HCT116 (cell line): ENCODE results near the gene MXRA8. TPM values are rescaled to one million over a fixed set of nuclear protein-coding genes. Genes with fewer than 3 reads are reported as not detected.

ENCODE experiments used
- ATAC-seq: fragments of 200-7000 bp; cut with Tn5 transposase; 2 replicates; pipeline ENCODE4 v1.9.1; 2020; ENCODE audit warnings: mild to moderate bottlenecking, moderate library complexity
- BruUV-seq: library from RNA; stranded (reverse); fragments of 400-500 nt; replicated peaks from 2 replicates; lab custom pipeline; 2021; lab: Mats Ljungman, UMichigan
- CTCF ChIA-PET: fragments of 300-600 bp; sonication (Branson Sonifier 250); formaldehyde crosslinking; loops from one replicate; lab custom pipeline; 2021; ENCODE audit warnings: antibody characterized with exemption; lab: Charles Lee
- POLR2A ChIA-PET: fragments of 300-600, 350-600 bp; sonication (Branson Sonifier 250); formaldehyde crosslinking; loops from one replicate; lab custom pipeline; 2021; ENCODE audit warnings: antibody characterized with exemption; lab: Charles Lee
- RAD21 ChIA-PET, 2 experiments: fragments of 300-600 bp; sonication (Branson Sonifier 250); formaldehyde crosslinking; loops; one replicate each; lab custom pipeline; 2023; ENCODE audit warnings: low total read pairs in 2 of 2; ENCODE audit not compliant: uncharacterized antibody in 2 of 2, unreplicated experiment in 2 of 2, low non-redundant PET in 1 of 2; lab: Charles Lee
- DNase-seq: peaks from one replicate; pipeline ENCODE4 v3.0.0-alpha.2; 2010; ENCODE audit warnings: low read depth, low spot score
- H2AFZ ChIP-seq: fragments of 200-600 bp; shearing (Covaris generic), sonication (generic); 2 replicates; pipeline ENCODE4 v1.6.1; 2017; ENCODE audit warnings: low read depth, mixed run types, mixed read lengths, antibody characterized with exemption, low read length; ENCODE audit not compliant: poor library complexity, severe bottlenecking
- H3K27ac ChIP-seq: 2 replicates; pipeline ENCODE4 v1.5.1; 2012; ENCODE audit warnings: low read depth, low read length
- H3K27me3 ChIP-seq: fragments of 200-600 bp; sonication (generic); 2 replicates; pipeline ENCODE4 v1.6.1; 2016; ENCODE audit warnings: mixed run types, low read length, mixed read lengths; ENCODE audit not compliant: insufficient read depth
- H3K36me3 ChIP-seq, 2 experiments: fragments of 200-500 bp in 1 of 2; fragments of 200-600 bp in 1 of 2; sonication (Bioruptor generic) in 1 of 2; sonication (generic) in 1 of 2; 2 replicates each; pipeline versions ENCODE4 v1.5.1 to v1.6.1; 2014 to 2016; ENCODE audit warnings: low read length in 2 of 2, inconsistent platforms in 1 of 2, mixed read lengths in 1 of 2, mixed run types in 1 of 2; ENCODE audit not compliant: insufficient read depth in 2 of 2, control insufficient read depth in 1 of 2
- H3K4me1 ChIP-seq, 2 experiments: fragments of 200-600 bp in 1 of 2; sonication (generic) in 1 of 2; 2 replicates each; pipeline versions ENCODE4 v1.5.1 to v1.6.1; 2012 to 2017; ENCODE audit warnings: low read length in 2 of 2, inconsistent platforms in 1 of 2, mild to moderate bottlenecking in 1 of 2, mixed read lengths in 1 of 2, mixed run types in 1 of 2, moderate library complexity in 1 of 2; ENCODE audit not compliant: insufficient read depth in 2 of 2, control insufficient read depth in 1 of 2
- H3K4me2 ChIP-seq: fragments of 200-600 bp; sonication (generic); 2 replicates; pipeline ENCODE4 v1.6.1; 2017; ENCODE audit warnings: mixed run types, low read length, mixed read lengths
- H3K4me3 ChIP-seq, 2 experiments: fragments of 200-600 bp in 1 of 2; sonication (generic) in 1 of 2; replicated peaks in 1 of 2; 2 replicates each; pipeline ENCODE4 v1.5.1; 2011 to 2016; ENCODE audit warnings: low read length in 2 of 2, control low read depth in 1 of 2, low read depth in 1 of 2, mild to moderate bottlenecking in 1 of 2, mixed read lengths in 1 of 2, mixed run types in 1 of 2
- H3K79me2 ChIP-seq: fragments of 200-600 bp; sonication (generic); 2 replicates; pipeline ENCODE4 v1.6.1; 2017; ENCODE audit warnings: mild to moderate bottlenecking, mixed run types, low read length, moderate library complexity, mixed read lengths; ENCODE audit not compliant: insufficient read depth
- H3K9ac ChIP-seq: fragments of 200-600 bp; sonication (generic); 2 replicates; pipeline ENCODE4 v1.6.1; 2016; ENCODE audit warnings: low read length, mixed read lengths
- H3K9me2 ChIP-seq: fragments of 200-600 bp; sonication (generic), shearing (Covaris generic); 2 replicates; pipeline ENCODE4 v1.6.1; 2017; ENCODE audit warnings: mixed run types, mild to moderate bottlenecking, moderate library complexity; ENCODE audit not compliant: insufficient read depth
- H3K9me3 ChIP-seq, 2 experiments: fragments of 200-500 bp in 1 of 2; fragments of 200-600 bp in 1 of 2; sonication (Bioruptor generic) in 1 of 2; sonication (generic) in 1 of 2; 2 replicates each; pipeline ENCODE4 v1.6.1; 2014 to 2017; ENCODE audit warnings: low read length in 2 of 2, mixed read lengths in 2 of 2, inconsistent platforms in 1 of 2, low read depth in 1 of 2, mild to moderate bottlenecking in 1 of 2, mixed run types in 1 of 2, moderate library complexity in 1 of 2; ENCODE audit not compliant: control insufficient read depth in 1 of 2, insufficient read depth in 1 of 2
- H4K20me1 ChIP-seq: fragments of 200-600 bp; sonication (generic), shearing (Covaris generic); 2 replicates; pipeline ENCODE4 v1.6.1; 2017; ENCODE audit warnings: mixed run types, mild to moderate bottlenecking, moderate library complexity; ENCODE audit not compliant: insufficient read depth
- JUND ChIP-seq: IDR thresholded peaks from 2 replicates; pipeline ENCODE4 v1.6.1; 2012
- POLR2A ChIP-seq: IDR thresholded peaks from 2 replicates; pipeline ENCODE4 v1.7.0; 2011; ENCODE audit warnings: borderline replicate concordance; ENCODE audit not compliant: insufficient read depth, insufficient read length; ENCODE audit errors: extremely low read depth
- POLR2AphosphoS5 ChIP-seq: IDR thresholded peaks from 2 replicates; pipeline ENCODE4 v1.6.1; 2011; ENCODE audit warnings: mild to moderate bottlenecking, low read depth, low read length, moderate library complexity
- RAD21 ChIP-seq: IDR thresholded peaks from 2 replicates; pipeline ENCODE4 v1.6.1; 2012; ENCODE audit warnings: low read depth, mild to moderate bottlenecking
- SIN3A ChIP-seq: IDR thresholded peaks from 2 replicates; pipeline ENCODE4 v1.6.1; 2012; ENCODE audit warnings: low read depth
- TCF7L2 ChIP-seq: IDR thresholded peaks from 2 replicates; pipeline ENCODE4 v1.7.0; 2011; ENCODE audit warnings: borderline replicate concordance, inconsistent platforms; ENCODE audit not compliant: insufficient read depth, insufficient read length; ENCODE audit errors: extremely low read depth
- ZNF274 ChIP-seq: fragments of 200-500 bp; sonication (Bioruptor generic); IDR thresholded peaks from 2 replicates; pipeline ENCODE4 v1.6.1; 2014; ENCODE audit warnings: mild to moderate bottlenecking, low read depth, low read length, inconsistent platforms
- intact Hi-C: fragments of 100-400 bp; cut with micrococcal nuclease; formaldehyde crosslinking; loops from 2 replicates; pipeline ENCODE4 v1.10.0; 2022
- total RNA-seq: library from RNA; stranded (reverse); gene quantifications from one replicate; pipeline ENCODE4 v1.2.1, GENCODE V29; 2021; ENCODE audit not compliant: unreplicated experiment
- TF ChIP-seq, protein P1 (sequence below), 3 experiments: fragments of 200-600 bp in 1 of 3; sonication (generic) in 1 of 3; IDR thresholded peaks in 2 of 3; conservative IDR thresholded peaks in 1 of 3; 2 replicates each; pipeline ENCODE4 v1.5.1; 2012 to 2017; ENCODE audit warnings: low read depth in 2 of 3, low read length in 2 of 3, antibody characterized with exemption in 1 of 3, borderline replicate concordance in 1 of 3, control low read depth in 1 of 3, mild to moderate bottlenecking in 1 of 3, mixed read lengths in 1 of 3, mixed run types in 1 of 3, moderate library complexity in 1 of 3; ENCODE audit not compliant: insufficient read depth in 1 of 3

Gene MXRA8
- total RNA-seq, 1 experiment from 2014 or later = 0.74 TPM

DNA sequence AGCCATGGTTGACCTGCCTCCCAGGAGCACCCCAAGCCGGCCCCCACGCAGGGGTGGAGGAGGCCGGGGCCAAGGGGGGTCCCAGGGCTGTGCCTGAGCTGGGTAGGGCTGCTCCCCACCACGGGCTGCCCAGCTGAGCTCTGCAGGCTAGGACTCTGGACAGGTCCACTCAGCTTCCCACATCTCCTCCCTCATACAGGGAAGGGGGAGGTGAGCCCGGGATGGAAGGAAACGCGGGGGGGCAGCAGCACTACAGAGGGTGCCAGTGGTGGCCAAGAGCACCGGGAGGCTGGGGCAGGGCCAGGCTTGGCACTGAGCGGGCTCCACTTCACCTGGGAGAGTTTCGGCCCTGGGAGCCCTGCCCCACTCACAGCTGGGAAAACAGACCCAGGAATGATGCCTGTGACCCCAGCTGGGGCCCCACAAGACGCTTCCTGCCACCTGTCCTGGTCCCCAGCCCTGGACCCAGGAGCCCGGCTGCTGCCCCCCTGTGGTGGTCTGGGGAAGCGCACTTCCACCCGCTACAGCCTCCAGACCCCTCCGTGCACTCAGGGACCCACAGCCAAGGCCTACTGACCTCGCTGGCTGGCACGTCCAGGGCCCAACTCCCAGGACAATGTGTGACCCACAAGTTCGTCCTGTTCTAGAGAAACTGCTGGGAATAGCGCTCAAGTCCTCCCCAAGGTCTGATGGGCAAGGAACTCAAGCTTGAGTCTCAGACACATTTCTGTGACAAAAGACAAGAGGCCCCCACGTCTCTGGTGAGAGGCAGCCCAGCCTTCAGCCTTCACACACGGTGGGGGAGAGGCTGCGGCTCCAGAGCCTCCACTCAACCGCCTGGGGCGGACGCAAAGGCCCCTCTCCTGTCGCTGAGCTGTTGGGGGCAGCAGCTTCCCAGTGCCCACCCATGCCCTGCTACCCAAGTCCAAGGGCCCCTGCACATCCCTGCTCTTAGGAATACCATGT, 13.7 kb upstream of the MXRA8 start:
- Histone ChIP-seq H3K27me3 (no peaks in the 10 kb centered on the region), H3K9ac (no peak overlapping the region), H4K20me1 (no peaks in the 10 kb centered on the region), H3K9me2 (no peaks in the 10 kb centered on the region), H3K27ac (peak overlapping the region; percentile 27; the same call in 1 of the 2 replicates), H3K4me3 (no peak overlapping the region), H2AFZ (no peak overlapping the region), H3K79me2 (peaks cover 29% of the 10 kb centered on the region), H3K36me3 (peaks cover 0 to 11% of the 10 kb centered on the region in 2 experiments; a peak in 1 of 4 replicates), H3K4me2 (peak overlapping the region; percentile 8), H3K9me3 (peaks cover 0 to 4% of the 10 kb centered on the region in 2 experiments; a peak in 1 of 4 replicates), H3K4me1 (peaks cover 14 to 33% of the 10 kb centered on the region in 2 experiments)
- peak; percentile 22; the same call in 1 of the 2 replicates for TF ChIP-seq POLR2AphosphoS5
- no peak for TF ChIP-seq JUND
- no peak for TF ChIP-seq TCF7L2
- TF ChIP-seq ZNF274 = no peak
- no peak for TF ChIP-seq SIN3A
- TF ChIP-seq RAD21 = peak; percentile 80
- TF ChIP-seq POLR2A = no peak
- TF ChIP-seq, protein P1, sequence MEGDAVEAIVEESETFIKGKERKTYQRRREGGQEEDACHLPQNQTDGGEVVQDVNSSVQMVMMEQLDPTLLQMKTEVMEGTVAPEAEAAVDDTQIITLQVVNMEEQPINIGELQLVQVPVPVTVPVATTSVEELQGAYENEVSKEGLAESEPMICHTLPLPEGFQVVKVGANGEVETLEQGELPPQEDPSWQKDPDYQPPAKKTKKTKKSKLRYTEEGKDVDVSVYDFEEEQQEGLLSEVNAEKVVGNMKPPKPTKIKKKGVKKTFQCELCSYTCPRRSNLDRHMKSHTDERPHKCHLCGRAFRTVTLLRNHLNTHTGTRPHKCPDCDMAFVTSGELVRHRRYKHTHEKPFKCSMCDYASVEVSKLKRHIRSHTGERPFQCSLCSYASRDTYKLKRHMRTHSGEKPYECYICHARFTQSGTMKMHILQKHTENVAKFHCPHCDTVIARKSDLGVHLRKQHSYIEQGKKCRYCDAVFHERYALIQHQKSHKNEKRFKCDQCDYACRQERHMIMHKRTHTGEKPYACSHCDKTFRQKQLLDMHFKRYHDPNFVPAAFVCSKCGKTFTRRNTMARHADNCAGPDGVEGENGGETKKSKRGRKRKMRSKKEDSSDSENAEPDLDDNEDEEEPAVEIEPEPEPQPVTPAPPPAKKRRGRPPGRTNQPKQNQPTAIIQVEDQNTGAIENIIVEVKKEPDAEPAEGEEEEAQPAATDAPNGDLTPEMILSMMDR (IDR thresholded peaks at IDR 0.05 in 2 of 3, conservative IDR thresholded peaks at IDR 0.05 in 1 of 3; ENCODE audit: borderline replicate concordance in 1 of 3, insufficient read depth in 1 of 3, low read depth in 2 of 3, low read length in 2 of 3) = peak; percentile 86 to 97 (median 87)
- peak; percentile 52 for ATAC-seq
- RAD21 ChIA-PET = interaction anchor here in 1 of 2 experiments (1.1 kb wide), 1 partner anchor 12 kb away, joined by 3 read pairs; no protein-coding TSS in a partner anchor
- CTCF ChIA-PET = interaction anchor here (0.6 kb wide), 1 partner anchor 134 kb away, joined by 3 read pairs; no protein-coding TSS in a partner anchor
- DNase-seq = no peak
- no TSS peak for BruUV-seq
- POLR2A ChIA-PET = interaction anchor here (0.5 to 1.1 kb wide), 2 partner anchors 24 to 71 kb away, joined by 3 read pairs; no protein-coding TSS in a partner anchor
- intact Hi-C loops = no loop called here
